Endodermal cell (in vitro differentiated cells): ENCODE measurements around the gene PHF20. TPM values are rescaled to one million over a fixed set of nuclear protein-coding genes. Genes with fewer than 3 reads are reported as not detected.

Experiments used
- DNase-seq: peaks from one replicate; pipeline ENCODE4 v3.0.0-alpha.2; 2017
- H3K27ac ChIP-seq: 2 replicates; pipeline ENCODE4 v1.5.1; 2013; ENCODE audit warnings: mild to moderate bottlenecking, low read depth, low read length, moderate library complexity
- H3K27me3 ChIP-seq: 2 replicates; pipeline ENCODE4 v1.6.1; 2013; ENCODE audit warnings: mild to moderate bottlenecking, low read length, moderate library complexity; ENCODE audit not compliant: insufficient read depth, control insufficient read depth, poor library complexity, severe bottlenecking
- H3K36me3 ChIP-seq: 2 replicates; pipeline ENCODE4 v1.7.0; 2013; ENCODE audit warnings: mild to moderate bottlenecking, low read length, moderate library complexity; ENCODE audit not compliant: control insufficient read depth, insufficient read depth
- H3K4me1 ChIP-seq: one replicate; pipeline ENCODE4 v1.7.0; 2013; ENCODE audit warnings: low read length; ENCODE audit not compliant: control insufficient read depth, insufficient read depth
- H3K4me3 ChIP-seq: 2 replicates; pipeline ENCODE4 v1.5.1; 2013; ENCODE audit warnings: mild to moderate bottlenecking, low read length, moderate library complexity
- H3K9ac ChIP-seq: 2 replicates; pipeline ENCODE4 v1.6.1; 2013; ENCODE audit warnings: mild to moderate bottlenecking, low read length, moderate library complexity; ENCODE audit not compliant: poor library complexity, severe bottlenecking; ENCODE audit errors: extremely low read depth
- H3K9me3 ChIP-seq: 2 replicates; pipeline ENCODE4 v1.6.1; 2013; ENCODE audit warnings: mild to moderate bottlenecking, low read length, moderate library complexity; ENCODE audit not compliant: control insufficient read depth
- H3K27ac Mint-ChIP-seq: 2 replicates; pipeline ENCODE4 v1.8.0; 2020; ENCODE audit warnings: mixed read lengths
- H3K27me3 Mint-ChIP-seq: 2 replicates; pipeline ENCODE4 v1.8.0; 2021; ENCODE audit warnings: mild to moderate bottlenecking, mixed read lengths; ENCODE audit not compliant: insufficient read depth
- H3K36me3 Mint-ChIP-seq: 2 replicates; pipeline ENCODE4 v1.8.0; 2020; ENCODE audit warnings: low read depth, mixed read lengths
- H3K4me1 Mint-ChIP-seq: 2 replicates; pipeline ENCODE4 v1.8.0; 2020; ENCODE audit warnings: mixed read lengths
- H3K4me3 Mint-ChIP-seq: 2 replicates; pipeline ENCODE4 v1.8.0; 2020; ENCODE audit warnings: mild to moderate bottlenecking, moderate library complexity, mixed read lengths
- H3K9me3 Mint-ChIP-seq: 2 replicates; pipeline ENCODE4 v1.8.0; 2020; ENCODE audit warnings: mild to moderate bottlenecking, mixed read lengths
- WGBS, 2 experiments: methylation state at CpG; one replicate each; pipeline versions ENCODE4 v1.1.5 to v1.1.7; 2013; ENCODE audit warnings: missing lambda C conversion rate in 2 of 2, mixed read lengths in 1 of 2; ENCODE audit not compliant: insufficient coverage in 1 of 2, insufficient read length in 1 of 2; 5-methylcytosine and 5-hydroxymethylcytosine counted together
- total RNA-seq, 2 donors: library from RNA; stranded (reverse); fragmentation: NEBNext Ultra II Directional in 1 of 2; extraction: Animal tissue kit (Norgen Biotek cat#: 25700) in 1 of 2; gene quantifications; 2 replicates in 1 of 2; 3 replicates in 1 of 2; pipeline ENCODE4 v1.2.1, GENCODE V29; 2021
- TF ChIP-seq, protein P1 (sequence below): fragments of 200-600 bp; sonication (generic); conservative IDR thresholded peaks from 2 replicates; pipeline ENCODE4 v1.5.0; 2021; ENCODE audit warnings: antibody characterized with exemption, mild to moderate bottlenecking

The PHF20 gene
- total RNA-seq, 2 donors from 2014 or later = 68.1 to 78.8 TPM

DNA sequence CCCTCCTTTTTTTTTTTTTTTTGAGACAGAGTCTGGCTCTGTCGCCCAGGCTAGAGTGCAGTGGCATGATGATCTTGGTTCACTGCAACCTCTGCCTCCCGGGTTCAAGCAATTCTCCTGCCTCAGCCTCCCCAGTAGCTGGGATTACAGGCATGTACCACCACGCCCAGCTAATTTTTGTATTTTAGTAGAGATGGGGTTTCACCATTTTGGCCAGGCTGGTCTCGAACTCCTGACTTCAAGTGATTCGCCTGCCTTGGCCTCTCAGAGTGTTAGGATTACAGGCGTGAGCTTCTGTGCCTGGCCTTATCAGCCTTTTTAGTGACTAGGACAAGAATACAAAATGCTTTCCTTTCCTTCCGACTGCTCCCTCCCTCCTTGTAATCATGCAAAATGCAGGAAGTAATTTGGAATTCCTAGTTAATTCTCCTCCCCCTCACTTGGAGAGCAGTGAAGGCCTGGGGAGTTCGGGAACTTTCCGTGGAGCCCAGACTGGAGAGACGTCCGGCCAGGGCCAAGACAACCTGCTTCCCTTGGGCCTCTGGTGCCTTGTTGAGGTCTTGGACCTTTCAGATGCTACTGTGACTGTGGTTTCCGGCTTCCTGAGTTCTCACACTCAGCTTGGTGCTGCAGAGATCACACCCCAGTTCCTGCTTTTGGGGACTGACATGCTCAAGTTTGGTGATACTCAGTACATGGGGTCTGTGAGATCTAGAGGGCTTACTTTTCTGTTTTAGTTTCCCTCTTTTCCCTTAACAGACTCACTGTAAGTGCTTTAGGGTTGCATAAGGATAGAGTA lies 3.9 kb upstream of the PHF20 start:
- DNase-seq = peak; percentile 61
- Histone ChIP-seq H3K9me3 (peaks cover 4% of the 10 kb centered on the region), H3K27me3 (no peaks in the 10 kb centered on the region), H3K4me3 (no peak overlapping the region), H3K4me1 (peaks cover 14% of the 10 kb centered on the region), H3K27ac (no peak overlapping the region), H3K9ac (no peak overlapping the region), H3K36me3 (no peaks in the 10 kb centered on the region)
- peaks cover 18% of the 10 kb centered on the region for H3K4me1 Mint-ChIP-seq
- peak overlapping the region; percentile 79 for H3K27ac Mint-ChIP-seq
- H3K4me3 Mint-ChIP-seq = no peak overlapping the region
- H3K9me3 Mint-ChIP-seq = peaks cover 5% of the 10 kb centered on the region
- TF ChIP-seq, protein P1, sequence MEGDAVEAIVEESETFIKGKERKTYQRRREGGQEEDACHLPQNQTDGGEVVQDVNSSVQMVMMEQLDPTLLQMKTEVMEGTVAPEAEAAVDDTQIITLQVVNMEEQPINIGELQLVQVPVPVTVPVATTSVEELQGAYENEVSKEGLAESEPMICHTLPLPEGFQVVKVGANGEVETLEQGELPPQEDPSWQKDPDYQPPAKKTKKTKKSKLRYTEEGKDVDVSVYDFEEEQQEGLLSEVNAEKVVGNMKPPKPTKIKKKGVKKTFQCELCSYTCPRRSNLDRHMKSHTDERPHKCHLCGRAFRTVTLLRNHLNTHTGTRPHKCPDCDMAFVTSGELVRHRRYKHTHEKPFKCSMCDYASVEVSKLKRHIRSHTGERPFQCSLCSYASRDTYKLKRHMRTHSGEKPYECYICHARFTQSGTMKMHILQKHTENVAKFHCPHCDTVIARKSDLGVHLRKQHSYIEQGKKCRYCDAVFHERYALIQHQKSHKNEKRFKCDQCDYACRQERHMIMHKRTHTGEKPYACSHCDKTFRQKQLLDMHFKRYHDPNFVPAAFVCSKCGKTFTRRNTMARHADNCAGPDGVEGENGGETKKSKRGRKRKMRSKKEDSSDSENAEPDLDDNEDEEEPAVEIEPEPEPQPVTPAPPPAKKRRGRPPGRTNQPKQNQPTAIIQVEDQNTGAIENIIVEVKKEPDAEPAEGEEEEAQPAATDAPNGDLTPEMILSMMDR = no peak
- WGBS, 2 experiments = 84 to 90% methylated on average over 9 to 12 of the region's 12 CpGs
- no peaks in the 10 kb centered on the region for H3K36me3 Mint-ChIP-seq
- peaks cover 8% of the 10 kb centered on the region for H3K27me3 Mint-ChIP-seq

DNA sequence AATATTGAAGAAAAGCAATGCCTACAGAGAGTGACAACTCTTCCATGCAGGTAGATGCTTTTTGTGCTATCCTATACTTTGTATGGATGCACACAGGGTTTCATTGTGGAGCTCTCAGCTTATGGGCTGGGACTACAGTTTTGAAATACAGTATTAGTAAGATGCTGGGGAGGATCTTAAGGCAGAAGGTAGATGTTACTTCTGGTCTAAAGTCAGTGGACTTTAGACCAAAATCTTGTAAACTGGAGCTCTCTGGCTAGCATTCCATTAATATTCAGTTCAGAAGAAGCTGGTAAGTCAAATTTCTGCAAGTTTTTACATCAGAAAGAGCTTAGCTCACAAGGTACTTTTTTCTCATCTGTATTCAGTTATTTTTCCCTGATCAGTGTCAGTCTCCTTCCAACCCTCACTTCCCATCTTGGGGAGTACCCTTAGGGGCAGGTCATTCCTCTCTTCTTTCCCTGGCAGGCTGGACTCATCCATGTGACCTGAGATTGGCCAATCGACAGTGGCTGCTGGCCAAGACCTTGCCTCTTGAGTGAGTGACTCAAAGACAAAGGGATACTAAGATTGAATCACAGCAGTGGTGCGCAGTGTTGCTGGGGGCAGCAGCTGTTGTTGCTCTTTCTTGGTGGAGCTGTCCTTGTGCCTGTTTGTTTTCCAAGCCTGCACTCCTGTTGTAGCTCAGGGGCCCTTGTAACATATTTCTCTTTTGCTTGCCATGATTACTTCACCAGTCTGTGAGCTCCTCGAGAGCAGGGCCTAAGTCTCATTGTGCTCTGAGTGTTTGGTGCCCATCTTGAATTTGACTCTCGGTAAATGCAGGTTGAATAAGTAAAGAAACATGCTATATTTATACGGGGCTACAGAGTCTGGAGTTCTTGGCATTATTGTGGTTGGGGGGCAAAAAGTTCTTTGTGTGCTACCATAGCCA lies 2.8 kb upstream of the PHF20 start:
- no peaks in the 10 kb centered on the region for H3K36me3 ChIP-seq
- peak overlapping the region; percentile 98 for H3K27ac Mint-ChIP-seq
- peak overlapping the region; percentile 98 for H3K27ac ChIP-seq
- H3K9me3 ChIP-seq = peaks cover 4% of the 10 kb centered on the region
- TF ChIP-seq, protein P1 = no peak
- H3K27me3 ChIP-seq = no peaks in the 10 kb centered on the region
- no peak overlapping the region for H3K4me3 ChIP-seq
- peaks cover 5% of the 10 kb centered on the region for H3K9me3 Mint-ChIP-seq
- WGBS, 2 experiments = 63 to 66% methylated on average over 3 to 5 of the region's 5 CpGs
- H3K27me3 Mint-ChIP-seq = peaks cover 8% of the 10 kb centered on the region
- peak overlapping the region; percentile 39 for H3K9ac ChIP-seq
- H3K4me1 Mint-ChIP-seq = peaks cover 29% of the 10 kb centered on the region
- peaks cover 14% of the 10 kb centered on the region for H3K4me1 ChIP-seq
- H3K36me3 Mint-ChIP-seq = no peaks in the 10 kb centered on the region
- peak; percentile 94 for DNase-seq
- no peak overlapping the region for H3K4me3 Mint-ChIP-seq

DNA sequence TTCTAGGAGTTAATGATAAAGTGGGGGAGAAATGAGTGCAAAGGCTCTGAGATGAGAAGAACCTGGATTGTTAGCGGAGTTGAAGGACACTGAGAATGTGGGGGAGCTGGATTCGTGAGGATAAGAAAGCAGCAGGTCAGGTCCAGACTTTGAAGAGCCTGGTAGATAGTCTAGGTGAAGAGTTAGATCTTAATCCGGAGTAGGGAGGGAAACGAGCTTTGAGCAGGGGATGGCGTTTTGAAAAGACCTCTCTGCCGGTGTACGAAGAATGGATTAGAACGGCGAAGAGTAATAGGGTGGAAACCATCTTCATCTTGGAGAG lies 487 bp upstream of the PHF20 start:
- no peak for DNase-seq
- Mint-ChIP-seq H3K27me3 (peaks cover 8% of the 10 kb centered on the region), H3K4me3 (peak overlapping the region; percentile 79), H3K9me3 (peaks cover 5% of the 10 kb centered on the region), H3K4me1 (peaks cover 34% of the 10 kb centered on the region), H3K27ac (peak overlapping the region; percentile 86), H3K36me3 (peaks cover 10% of the 10 kb centered on the region)
- H3K9me3 ChIP-seq = peaks cover 4% of the 10 kb centered on the region
- peaks cover 15% of the 10 kb centered on the region for H3K4me1 ChIP-seq
- no peak overlapping the region for H3K27ac ChIP-seq
- no peaks in the 10 kb centered on the region for H3K27me3 ChIP-seq
- WGBS, 2 experiments = 81 to 89% methylated on average over 9 of the region's 9 CpGs
- TF ChIP-seq, protein P1 = no peak
- peaks cover 9% of the 10 kb centered on the region for H3K36me3 ChIP-seq
- peak overlapping the region; percentile 57 for H3K4me3 ChIP-seq
- no peak overlapping the region for H3K9ac ChIP-seq
